ENCODE results near the gene DUSP15.
"Not testable (repeated sequence)": the region's sequence is repeated elsewhere in the genome, so short reads cannot be mapped to it uniquely, and the experiment has no call there.

Gene DUSP15

GRCh38 chr20:31837896-31838397 lies 32.4 kb downstream of the DUSP15 start:
- DNase-seq = no peak

- no peak for DNase-seq
Observed at GRCh38 chr20:31836853-31837608, 33.3 kb downstream of the DUSP15 start.

- DNase-seq = peak; percentile 21 to 29
Observed at GRCh38 chr20:31835977-31836852, 34.1 kb downstream of the DUSP15 start.

- DNase-seq = no peak
Observed at GRCh38 chr20:31835554-31835953, 34.8 kb downstream of the DUSP15 start.

GRCh38 chr20:31833931-31834521 lies 36.3 kb downstream of the DUSP15 start:
- DNase-seq = no peak

- peak; percentile 78 to 82 for DNase-seq
Observed at GRCh38 chr20:31833130-31833930, 37.0 kb downstream of the DUSP15 start.

- DNase-seq = no peak
Observed at GRCh38 chr20:31831771-31832306, 38.5 kb downstream of the DUSP15 start.

- DNase-seq = no peak
Observed at GRCh38 chr20:31831211-31831610, 39.1 kb downstream of the DUSP15 start.

GRCh38 chr20:31830406-31830981 lies 39.8 kb downstream of the DUSP15 start:
- no peak for DNase-seq

- no peak for DNase-seq
Observed at GRCh38 chr20:31829731-31830130, 40.6 kb downstream of the DUSP15 start.

- not testable (repeated sequence) for DNase-seq
Observed at GRCh38 chr20:31828016-31828415, 42.3 kb downstream of the DUSP15 start.

- DNase-seq = no peak
Observed at GRCh38 chr20:31827059-31827458, 43.3 kb downstream of the DUSP15 start.

- no peak for DNase-seq
Observed at GRCh38 chr20:31826074-31826473, 44.3 kb downstream of the DUSP15 start.

- DNase-seq = no peak
Observed at GRCh38 chr20:31824554-31825313, 45.6 kb downstream of the DUSP15 start.

- no peak for DNase-seq
Observed at GRCh38 chr20:31824125-31824485, 46.2 kb downstream of the DUSP15 start.

- no peak for DNase-seq
Observed at GRCh38 chr20:31823360-31824124, 46.8 kb downstream of the DUSP15 start.

GRCh38 chr20:31822421-31823330 lies 47.7 kb downstream of the DUSP15 start:
- DNase-seq = peak; percentile 73 to 76

- DNase-seq = no peak
Observed at GRCh38 chr20:31821427-31821826, 48.9 kb downstream of the DUSP15 start.

GRCh38 chr20:31820228-31820627 lies 50.1 kb downstream of the DUSP15 start:
- no peak for DNase-seq
